ENCODE data around the gene PDE6B. TPM values are rescaled to one million over a fixed set of nuclear protein-coding genes. Genes with fewer than 3 reads are reported as not detected.

The PDE6B gene
- total and polyA plus RNA-seq, 2 of the 13 experiments (the other 11 are each of a cell fraction or from before 2014, with no cell fraction given) = 0.38 to 0.40 TPM

DNA sequence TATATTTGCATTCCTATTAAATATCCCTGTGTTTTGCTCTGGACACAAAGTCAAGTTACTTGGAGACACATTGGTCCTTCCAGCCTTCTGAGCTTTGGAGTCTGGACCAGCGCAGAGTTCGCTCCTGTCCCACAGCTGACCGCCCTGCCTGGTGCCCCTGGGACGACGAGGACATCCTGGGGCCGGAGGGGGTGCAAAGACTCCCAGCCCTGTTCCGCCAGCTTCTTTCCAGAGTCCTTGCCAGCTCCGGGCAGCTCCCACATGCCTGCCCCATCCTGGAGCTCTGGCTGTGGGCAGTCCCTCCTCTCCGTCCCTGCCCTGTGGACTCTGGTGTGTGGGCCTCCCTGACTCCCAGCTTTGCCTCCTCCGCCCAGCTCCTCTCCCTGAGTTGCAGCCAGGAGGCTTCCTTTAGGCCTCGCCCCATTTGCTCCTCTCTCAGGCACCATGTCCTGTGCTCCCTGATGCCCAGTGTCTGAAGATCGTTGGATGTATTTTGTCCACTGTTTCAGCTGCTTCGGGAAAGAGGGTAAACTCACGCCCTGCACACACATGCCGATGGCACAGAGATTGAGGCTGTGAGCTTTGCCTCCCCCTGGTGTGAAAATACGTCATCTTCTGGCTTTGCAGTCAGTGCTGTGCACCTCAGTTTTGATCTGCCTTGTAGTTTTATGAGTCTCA, 75.4 kb downstream of the PDE6B start (continued):
- TF ChIP-seq HOMEZ (CRISPR knock-in tag; IDR thresholded peaks at IDR 0.05; ENCODE audit: low read depth) = no peak
- no peak for TF ChIP-seq HMG20A (CRISPR knock-in tag; IDR thresholded peaks at IDR 0.05; ENCODE audit: borderline replicate concordance)
- TF ChIP-seq ZNF20 (CRISPR knock-in tag; IDR thresholded peaks at IDR 0.05) = no peak
- no peak for TF ChIP-seq DMTF1 (CRISPR knock-in tag; IDR thresholded peaks at IDR 0.05)
- TF ChIP-seq MNT (IDR thresholded peaks at IDR 0.05) = no peak
- no peak for TF ChIP-seq MIER2 (CRISPR knock-in tag; IDR thresholded peaks at IDR 0.05)
- TF ChIP-seq SIN3A (IDR thresholded peaks at IDR 0.05; ENCODE audit: borderline replicate concordance, low read depth, low read length) = no peak
- TF ChIP-seq CCDC6 (CRISPR knock-in tag; IDR thresholded peaks at IDR 0.05) = no peak
- TF ChIP-seq ZBTB3 (CRISPR knock-in tag; IDR thresholded peaks at IDR 0.05; ENCODE audit: borderline replicate concordance, low read depth) = no peak
- TF ChIP-seq FOXO1 (CRISPR knock-in tag; IDR thresholded peaks at IDR 0.05) = no peak
- TF ChIP-seq ZNF629 (CRISPR knock-in tag; conservative IDR thresholded peaks at IDR 0.05) = 0 out of 2 replicates have a peak, but pooled peaks have one; percentile 9
- TF ChIP-seq FIP1L1 (IDR thresholded peaks at IDR 0.05; ENCODE audit: borderline replicate concordance, insufficient read depth, low read depth, low read length) = no peak
- no peak for TF ChIP-seq ZNF614 (CRISPR knock-in tag; IDR thresholded peaks at IDR 0.05; ENCODE audit: borderline replicate concordance)
- TF ChIP-seq MTERF4 (CRISPR knock-in tag; IDR thresholded peaks at IDR 0.05) = no peak
- no peak for TF ChIP-seq ZNF44 (CRISPR knock-in tag; IDR thresholded peaks at IDR 0.05)
- no peak for TF ChIP-seq ZGPAT (CRISPR knock-in tag; IDR thresholded peaks at IDR 0.05)
- no peak for TF ChIP-seq HES4 (CRISPR knock-in tag; IDR thresholded peaks at IDR 0.05; ENCODE audit: borderline replicate concordance)
- TF ChIP-seq MIER3 (CRISPR knock-in tag; IDR thresholded peaks at IDR 0.05; ENCODE audit: borderline replicate concordance) = no peak
- no peak for TF ChIP-seq TFE3 (CRISPR knock-in tag; IDR thresholded peaks at IDR 0.05)
- no peak for TF ChIP-seq SIX1 (CRISPR knock-in tag; IDR thresholded peaks at IDR 0.05; ENCODE audit: borderline replicate concordance)
- TF ChIP-seq TCF7 (IDR thresholded peaks at IDR 0.05; ENCODE audit: low read depth) = no peak
